GM21526 (cell line): ENCODE data around the gene PFKFB4.
"Not testable (repeated sequence)": the region's sequence is repeated elsewhere in the genome, so short reads cannot be mapped to it uniquely, and the experiment has no call there.

Experiments
- ATAC-seq: cut with Tn5 transposase; IDR thresholded peaks from one replicate; pipeline ENCODE4 v1.9.1; 2021; ENCODE audit warnings: moderate library complexity; ENCODE audit not compliant: unreplicated experiment, low FRiP score

Gene PFKFB4

GRCh38 chr3:48502728-48503168, 53.9 kb downstream of the PFKFB4 start:
- ATAC-seq: no peak

- no peak for ATAC-seq
Observed at GRCh38 chr3:48502121-48502520, 54.5 kb downstream of the PFKFB4 start.

- ATAC-seq: no peak
Observed at GRCh38 chr3:48501196-48501595, 55.4 kb downstream of the PFKFB4 start.

- no peak for ATAC-seq
Observed at GRCh38 chr3:48500656-48501055, 55.9 kb downstream of the PFKFB4 start.

GRCh38 chr3:48493203-48493501, 63.5 kb downstream of the PFKFB4 start:
- no peak for ATAC-seq

GRCh38 chr3:48492461-48493202, 64.0 kb downstream of the PFKFB4 start:
- no peak for ATAC-seq

GRCh38 chr3:48486952-48487351, 69.7 kb downstream of the PFKFB4 start:
- no peak for ATAC-seq

GRCh38 chr3:48482822-48483221, 73.8 kb downstream of the PFKFB4 start:
- not testable (repeated sequence) for ATAC-seq

GRCh38 chr3:48480891-48481290, 75.7 kb downstream of the PFKFB4 start:
- ATAC-seq: not testable (repeated sequence)

- no peak for ATAC-seq
Observed at GRCh38 chr3:48478626-48479555, 77.7 kb downstream of the PFKFB4 start.

- ATAC-seq: no peak
Observed at GRCh38 chr3:48477959-48478520, 78.6 kb downstream of the PFKFB4 start.

GRCh38 chr3:48476426-48477053, 80.1 kb downstream of the PFKFB4 start:
- no peak for ATAC-seq

- ATAC-seq: no peak
Observed at GRCh38 chr3:48475188-48475587, 81.4 kb downstream of the PFKFB4 start.

GRCh38 chr3:48474619-48475018, 82.0 kb downstream of the PFKFB4 start:
- ATAC-seq: no peak

- ATAC-seq: not testable (repeated sequence)
Observed at GRCh38 chr3:48474031-48474430, 82.6 kb downstream of the PFKFB4 start.

- no peak for ATAC-seq
Observed at GRCh38 chr3:48473617-48473952, 83.0 kb downstream of the PFKFB4 start.

- ATAC-seq: peak; percentile 70
Observed at GRCh38 chr3:48472923-48473616, 83.5 kb downstream of the PFKFB4 start.

- ATAC-seq: no peak
Observed at GRCh38 chr3:48472673-48472922, 84.0 kb downstream of the PFKFB4 start.

- no peak for ATAC-seq
Observed at GRCh38 chr3:48470286-48470685, 86.3 kb downstream of the PFKFB4 start.

GRCh38 chr3:48469046-48469915, 87.3 kb downstream of the PFKFB4 start:
- ATAC-seq: no peak
